ENCODE data around the gene TANC1. TPM values are rescaled to one million over a fixed set of nuclear protein-coding genes. Genes with fewer than 3 reads are reported as not detected.

Gene TANC1
- total and polyA plus RNA-seq, 2 experiments from 2014 or later: 2.8 to 9.5 TPM

GRCh38 chr2:159071190-159071915 lies 102.9 kb downstream of the TANC1 start:
- no peak overlapping the region for H3K4me3 ChIP-seq
- Mint-ChIP-seq H3K9me3 (no peaks in the 10 kb centered on the region), H3K27me3 (ENCODE audit: insufficient read depth, low read depth, poor library complexity) (no peaks in the 10 kb centered on the region), H3K27ac (peak overlapping the region; percentile 17; the same call in 1 of the 2 replicates), H3K36me3 (ENCODE audit: low read depth) (no peaks in the 10 kb centered on the region; the same call in 2 of the 3 replicates), H3K4me1 (peaks cover 3% of the 10 kb centered on the region; the same call in 2 of the 3 replicates), H3K4me3 (no peak overlapping the region)
- no peak overlapping the region for H2AFZ ChIP-seq
- TF ChIP-seq CTCF (conservative IDR thresholded peaks at IDR 0.05; ENCODE audit: low read depth in 2 of 2) (peak in 1 of 2 experiments; percentile 25; a peak in 2 of 4 replicates), ZNF462 (CRISPR knock-in tag; IDR thresholded peaks at IDR 0.05) (no peak)
- DNase-seq (ENCODE audit: low spot score) (no peak), ATAC-seq (no peak)
- H3F3A ChIP-seq (replicated peaks; ENCODE audit: low read depth): no peaks in the 10 kb centered on the region
- H3K27me3 ChIP-seq (ENCODE audit: insufficient read depth): no peaks in the 10 kb centered on the region
- no peak overlapping the region for H3K27ac ChIP-seq (ENCODE audit: low read depth)
- no peaks in the 10 kb centered on the region for H3K4me1 ChIP-seq (ENCODE audit: insufficient read depth)
- no peaks in the 10 kb centered on the region for H3K79me2 ChIP-seq (replicated peaks; ENCODE audit: insufficient read depth)
- H3K4me2 ChIP-seq: no peak overlapping the region
- no peaks in the 10 kb centered on the region for H4K20me1 ChIP-seq (replicated peaks; ENCODE audit: insufficient read depth)
- no peaks in the 10 kb centered on the region for H3K9me2 ChIP-seq (ENCODE audit: insufficient read depth)
- no peaks in the 10 kb centered on the region for H3K36me3 ChIP-seq (ENCODE audit: insufficient read depth)
